GM19324 (cell line): Measurements from ENCODE around the gene AVL9.

ENCODE experiments used
- ATAC-seq: cut with Tn5 transposase; IDR thresholded peaks from one replicate; pipeline ENCODE4 v1.9.1; 2021; ENCODE audit warnings: mild to moderate bottlenecking, moderate library complexity; ENCODE audit not compliant: unreplicated experiment, low FRiP score

Gene AVL9

DNA sequence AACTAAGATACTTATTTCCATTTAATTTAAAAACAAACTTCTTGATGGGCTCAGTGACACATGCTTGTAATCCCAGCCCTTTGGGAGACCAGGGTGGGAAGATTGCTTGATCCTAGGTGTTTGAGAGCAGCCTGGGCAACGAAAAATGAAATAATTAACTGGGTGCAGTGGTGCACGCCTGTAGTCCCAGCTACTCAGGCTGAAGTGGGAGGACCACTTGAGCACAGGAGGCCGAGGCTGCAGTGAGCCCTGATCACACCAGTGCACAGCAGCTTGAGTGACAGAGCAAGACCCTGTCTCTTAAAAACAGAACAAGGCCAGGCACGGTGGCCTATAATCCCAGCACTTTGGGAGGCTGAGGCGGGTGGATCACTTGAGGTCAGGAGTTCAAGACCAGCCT is 37.4 kb downstream of the AVL9 start:
- no peak for ATAC-seq

DNA sequence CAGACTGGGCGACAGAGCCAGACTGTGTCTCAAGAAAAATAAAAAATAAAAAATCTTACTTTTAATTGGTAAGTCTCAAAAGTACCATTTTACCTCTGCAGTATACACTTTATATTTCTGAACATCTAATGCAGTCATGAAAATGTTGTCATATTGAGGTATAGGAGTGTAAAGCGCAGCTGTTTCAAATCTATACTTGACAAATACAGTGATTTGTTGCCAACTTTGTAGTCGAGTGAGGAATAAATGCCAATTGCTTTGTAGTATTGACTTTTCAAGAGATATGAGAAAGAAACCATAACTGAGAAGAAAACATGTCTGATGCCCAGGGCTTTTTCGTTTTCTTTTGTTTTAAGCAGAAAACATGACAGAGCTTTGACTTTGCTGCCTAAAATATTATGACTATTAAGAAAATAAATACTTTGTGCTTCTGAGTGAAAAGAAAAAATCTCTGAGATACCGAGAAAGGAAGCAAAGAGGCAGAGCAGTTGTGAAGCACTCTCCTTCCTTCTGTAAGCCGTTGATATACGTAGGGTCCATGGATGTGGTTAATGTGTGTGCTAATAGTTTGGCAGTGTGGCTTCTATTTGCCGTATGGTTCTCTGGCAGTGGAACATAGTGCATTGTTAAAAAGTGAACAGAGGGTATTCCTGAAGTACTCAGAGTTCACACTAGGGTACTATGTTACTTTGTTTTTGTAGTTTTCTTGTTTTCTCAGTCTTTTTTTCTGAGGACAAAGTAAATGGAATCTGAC is 38.2 kb downstream of the AVL9 start:
- ATAC-seq = no peak

GRCh38 chr7:32535162-32535702 is 39.9 kb downstream of the AVL9 start:
- no peak for ATAC-seq

DNA sequence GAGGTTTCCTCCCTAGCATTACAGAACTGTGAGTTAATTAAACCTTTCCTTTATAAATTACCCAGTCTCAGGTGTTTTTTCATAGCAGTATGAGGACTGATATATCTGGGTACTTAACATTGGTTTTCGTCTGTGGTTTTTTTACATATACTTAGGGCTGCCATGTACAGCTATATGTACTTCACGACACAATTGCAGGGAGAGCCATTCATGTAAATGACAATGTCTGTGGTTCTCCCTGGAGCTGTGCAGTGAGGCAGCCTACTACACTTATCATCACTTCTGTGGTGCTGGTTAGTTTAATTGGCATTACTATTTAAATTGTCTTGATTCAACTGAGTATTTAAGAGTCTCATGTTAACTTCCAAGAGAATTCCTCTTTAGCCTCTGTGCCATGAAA is 40.7 kb downstream of the AVL9 start:
- no peak for ATAC-seq

DNA sequence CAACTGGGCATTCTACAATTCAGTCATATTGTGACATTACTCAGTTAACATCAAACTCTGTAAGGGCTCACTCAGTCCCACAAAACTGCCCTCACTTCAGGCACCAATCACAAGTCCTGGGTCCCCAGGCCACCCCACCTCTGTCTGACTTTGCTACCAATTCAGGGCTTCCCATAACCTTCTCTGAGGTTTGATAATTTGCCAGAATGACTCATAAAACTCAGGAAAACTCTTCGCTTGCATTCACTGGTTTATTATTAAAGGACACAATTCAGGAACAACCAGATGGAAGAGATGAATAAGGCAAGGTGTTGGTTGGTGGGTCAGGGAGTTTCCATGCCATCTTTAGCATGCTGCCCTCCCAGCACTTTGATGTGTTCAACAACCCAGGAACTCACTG is 41.3 kb downstream of the AVL9 start:
- ATAC-seq = no peak

- no peak for ATAC-seq
These were observed 42.5 kb downstream of the AVL9 start for GRCh38 chr7:32537760-32538159.

- no peak for ATAC-seq
These were observed 44.1 kb downstream of the AVL9 start for GRCh38 chr7:32539366-32539765.

- no peak for ATAC-seq
These were observed 44.7 kb downstream of the AVL9 start for GRCh38 chr7:32539919-32540531.

DNA sequence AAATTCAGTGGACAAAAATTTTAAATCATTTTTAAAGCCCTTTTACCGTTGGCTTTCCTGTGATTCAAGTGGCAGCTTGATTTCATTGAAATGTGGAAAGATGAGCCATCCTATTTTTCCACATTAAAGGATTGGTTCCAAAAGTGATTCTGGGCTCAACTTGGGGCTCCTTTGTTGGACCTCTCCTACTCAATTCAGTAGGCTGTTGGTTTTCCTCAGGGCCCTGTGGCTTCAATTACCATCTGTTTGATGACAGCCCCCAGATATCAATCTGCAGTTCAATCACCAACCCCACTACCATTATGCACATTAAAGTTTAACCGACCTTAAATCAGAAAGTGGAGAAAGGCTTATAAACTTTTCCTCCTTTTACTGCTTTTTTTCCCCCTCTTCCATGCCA is 47.3 kb downstream of the AVL9 start:
- no peak for ATAC-seq

- ATAC-seq = no peak
These were observed 64.2 kb downstream of the AVL9 start for GRCh38 chr7:32559480-32559879.

DNA sequence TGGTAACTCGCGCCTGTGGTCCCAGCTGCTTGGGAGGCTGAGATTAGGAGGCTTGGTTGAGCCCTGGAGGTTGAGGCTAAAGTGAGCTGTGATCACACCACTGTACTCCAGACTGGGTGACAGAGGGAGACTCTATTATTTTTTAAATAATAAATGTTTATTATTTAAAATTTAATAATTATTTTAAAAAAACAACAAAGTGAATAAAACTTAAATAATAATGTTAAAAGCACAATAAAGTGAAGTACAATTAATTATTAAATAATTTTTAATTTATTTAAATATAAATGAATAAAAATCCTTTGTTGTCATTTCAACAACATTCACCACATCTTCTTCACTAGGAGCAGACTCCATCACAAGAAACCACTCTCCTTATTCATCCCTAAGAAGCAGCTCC is 64.8 kb downstream of the AVL9 start:
- no peak for ATAC-seq

GRCh38 chr7:32561613-32562012 is 66.3 kb downstream of the AVL9 start:
- ATAC-seq = no peak

DNA sequence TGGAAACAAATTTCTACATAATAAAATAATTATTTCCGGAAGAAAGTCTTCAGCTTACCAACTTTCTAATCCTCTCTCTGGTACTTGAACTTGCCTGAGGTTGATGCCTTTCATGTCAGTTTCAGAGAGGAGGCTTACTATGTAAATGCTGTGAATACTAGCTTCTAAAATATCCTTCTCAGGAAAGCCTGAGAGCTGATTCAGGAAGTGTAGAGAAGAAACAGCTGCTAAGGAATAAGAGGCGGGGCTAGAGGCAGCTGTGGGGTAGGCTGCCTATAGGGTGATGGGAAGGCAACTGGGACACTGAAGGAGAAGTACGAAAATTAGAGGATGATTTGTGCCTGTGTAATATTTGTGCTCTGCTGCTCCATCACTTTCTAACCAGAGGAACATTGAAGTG is 69.3 kb downstream of the AVL9 start:
- ATAC-seq = no peak

- ATAC-seq = no peak
These were observed 74.3 kb downstream of the AVL9 start for GRCh38 chr7:32569388-32570289.

DNA sequence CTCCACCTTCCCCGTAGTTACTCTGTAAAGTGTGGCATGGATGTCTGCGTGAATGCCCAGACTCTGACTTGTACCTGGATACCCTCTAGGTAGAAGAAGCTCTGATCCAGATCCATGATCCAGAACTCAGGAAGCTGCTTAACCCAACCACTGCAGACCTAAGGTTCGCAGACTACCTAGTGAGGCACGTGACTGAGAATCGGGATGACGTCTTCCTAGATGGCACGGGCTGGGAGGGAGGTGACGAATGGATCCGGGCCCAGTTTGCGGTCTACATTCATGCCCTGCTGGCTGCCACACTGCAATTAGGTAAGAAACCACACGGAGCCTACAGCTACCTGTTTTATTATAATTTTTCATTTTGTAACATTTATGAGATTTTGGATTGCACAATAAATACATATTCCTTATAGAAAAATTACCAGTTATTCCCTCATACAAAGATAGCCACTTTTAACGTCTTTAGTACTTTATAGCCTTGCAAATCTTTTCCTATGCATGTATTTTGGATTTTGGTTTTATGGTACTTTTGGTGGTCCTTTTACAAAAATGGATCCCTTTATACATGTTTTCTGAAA is 77.9 kb downstream of the AVL9 start:
- ATAC-seq = no peak

DNA sequence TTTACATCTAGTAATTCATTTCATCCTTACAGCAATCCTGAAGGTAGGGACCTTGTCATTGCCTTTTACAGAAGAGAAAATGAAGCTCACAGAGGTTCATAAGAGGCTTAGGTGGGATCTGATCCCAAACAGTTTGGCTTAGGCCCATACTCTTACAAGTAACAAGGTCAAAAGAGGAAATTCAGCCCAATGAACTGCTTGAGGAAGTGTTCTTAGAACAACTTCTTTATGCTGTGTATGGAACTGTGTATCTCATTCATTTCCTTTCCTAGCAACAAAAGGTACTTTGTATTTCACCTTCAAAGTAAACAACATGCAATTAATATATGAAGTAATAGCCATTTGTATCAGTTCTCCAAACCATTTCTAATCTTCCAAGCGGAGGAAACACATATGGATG is 79.3 kb downstream of the AVL9 start:
- ATAC-seq = no peak

GRCh38 chr7:32577421-32577820 is 82.1 kb downstream of the AVL9 start:
- ATAC-seq = no peak

GRCh38 chr7:32579776-32580175 is 84.5 kb downstream of the AVL9 start:
- ATAC-seq = no peak

GRCh38 chr7:32580646-32581045 is 85.4 kb downstream of the AVL9 start:
- no peak for ATAC-seq

DNA sequence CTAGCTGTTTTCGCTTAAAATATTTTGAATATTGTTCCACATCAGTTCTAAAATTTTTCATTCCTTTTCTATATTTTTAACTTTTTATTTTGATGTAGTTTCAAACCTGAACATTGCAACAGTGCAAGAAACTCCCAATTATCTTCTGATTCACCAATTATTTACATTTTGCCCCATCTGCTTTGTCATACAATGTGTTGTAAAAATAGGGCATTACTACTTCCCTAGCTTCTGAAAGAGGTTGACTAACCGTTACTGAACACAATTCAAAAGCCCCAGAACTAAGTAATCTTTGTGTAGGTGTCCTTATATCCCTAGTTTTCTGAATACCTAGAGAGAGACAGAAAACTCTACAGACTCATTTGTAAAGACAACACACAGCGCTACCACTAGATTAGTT is 86.7 kb downstream of the AVL9 start:
- no peak for ATAC-seq

DNA sequence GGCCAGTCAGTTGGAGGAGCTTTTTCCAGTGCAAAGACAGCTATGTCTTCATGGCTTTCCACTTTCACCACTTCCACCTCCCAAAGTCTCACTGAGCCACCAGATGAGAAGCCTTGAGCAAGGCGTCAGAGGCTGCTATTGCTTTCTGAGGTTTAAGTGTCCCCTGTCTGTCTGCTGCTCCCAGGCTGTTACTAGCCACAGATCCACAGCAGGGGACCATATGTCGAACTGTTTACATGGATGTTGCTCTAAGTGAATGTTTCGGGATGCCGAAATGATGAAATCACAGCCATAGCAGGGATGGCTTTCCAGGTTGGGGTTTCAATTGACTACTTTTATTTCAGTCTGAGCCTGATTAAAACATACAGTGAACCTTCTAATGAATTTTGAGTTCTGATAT is 88.5 kb downstream of the AVL9 start:
- ATAC-seq = no peak
